Progenitor cell of endocrine pancreas (in vitro differentiated cells): ENCODE results near the gene NFIB. TPM values are rescaled to one million over a fixed set of nuclear protein-coding genes. Genes with fewer than 3 reads are reported as not detected.

Experiments used
- DNase-seq: peaks from one replicate; pipeline ENCODE4 v3.0.0; 2021; ENCODE audit warnings: low spot score; ENCODE audit not compliant: unreplicated experiment
- H3K27ac Mint-ChIP-seq: 2 replicates; pipeline ENCODE4 v1.8.0; 2021; ENCODE audit warnings: mild to moderate bottlenecking, moderate library complexity, mixed read lengths
- H3K27me3 Mint-ChIP-seq: 2 replicates; pipeline ENCODE4 v1.8.0; 2021; ENCODE audit warnings: mixed read lengths
- H3K36me3 Mint-ChIP-seq: 2 replicates; pipeline ENCODE4 v1.8.0; 2022; ENCODE audit warnings: mixed read lengths; ENCODE audit not compliant: insufficient read depth
- H3K4me1 Mint-ChIP-seq: 2 replicates; pipeline ENCODE4 v1.8.0; 2021; ENCODE audit warnings: low read depth, mixed read lengths
- H3K4me3 Mint-ChIP-seq: 2 replicates; pipeline ENCODE4 v1.8.0; 2021; ENCODE audit warnings: low read depth, mild to moderate bottlenecking, moderate library complexity, mixed read lengths
- H3K9me3 Mint-ChIP-seq: 2 replicates; pipeline ENCODE4 v1.8.0; 2021; ENCODE audit warnings: low read depth, mixed read lengths
- CTCF ChIP-seq: fragments of 200-600 bp; sonication (generic); IDR thresholded peaks from one replicate; pipeline ENCODE4 v1.5.0; 2021; ENCODE audit warnings: antibody characterized with exemption, mild to moderate bottlenecking; ENCODE audit not compliant: unreplicated experiment
- total RNA-seq: library from RNA; stranded (reverse); gene quantifications from 2 replicates; pipeline ENCODE4 v1.2.1, GENCODE V29; 2021

NFIB gene
- total RNA-seq, 1 donor from 2014 or later: 15.5 TPM

GRCh38 chr9:14307989-14308852 lies 5.7 kb downstream of the NFIB start:
- Mint-ChIP-seq H3K4me3 (no peak overlapping the region), H3K9me3 (no peaks in the 10 kb centered on the region), H3K36me3 (peaks cover 3% of the 10 kb centered on the region), H3K27me3 (peaks cover 27% of the 10 kb centered on the region), H3K27ac (no peak overlapping the region), H3K4me1 (peaks cover 22% of the 10 kb centered on the region)
- no peak for DNase-seq
- TF ChIP-seq CTCF: no peak

GRCh38 chr9:14306672-14307660 lies 7.0 kb downstream of the NFIB start:
- H3K9me3 Mint-ChIP-seq: no peaks in the 10 kb centered on the region
- H3K27ac Mint-ChIP-seq: no peak overlapping the region
- H3K27me3 Mint-ChIP-seq: peaks cover 18% of the 10 kb centered on the region
- H3K4me3 Mint-ChIP-seq: no peak overlapping the region
- TF ChIP-seq CTCF: no peak
- H3K36me3 Mint-ChIP-seq: peaks cover 3% of the 10 kb centered on the region
- DNase-seq: no peak
- peaks cover 28% of the 10 kb centered on the region for H3K4me1 Mint-ChIP-seq

GRCh38 chr9:14306188-14306587 lies 7.8 kb downstream of the NFIB start:
- Mint-ChIP-seq H3K27ac (no peak overlapping the region), H3K4me3 (no peak overlapping the region), H3K27me3 (peaks cover 14% of the 10 kb centered on the region), H3K36me3 (peaks cover 3% of the 10 kb centered on the region), H3K9me3 (no peaks in the 10 kb centered on the region), H3K4me1 (peaks cover 35% of the 10 kb centered on the region)
- no peak for DNase-seq
- no peak for TF ChIP-seq CTCF

- H3K27ac Mint-ChIP-seq: no peak overlapping the region
- no peak for TF ChIP-seq CTCF
- H3K9me3 Mint-ChIP-seq: no peaks in the 10 kb centered on the region
- peaks cover 14% of the 10 kb centered on the region for H3K27me3 Mint-ChIP-seq
- no peak overlapping the region for H3K4me3 Mint-ChIP-seq
- no peak for DNase-seq
- H3K36me3 Mint-ChIP-seq: peaks cover 3% of the 10 kb centered on the region
- H3K4me1 Mint-ChIP-seq: peaks cover 40% of the 10 kb centered on the region
Observed at GRCh38 chr9:14304259-14304658, 9.7 kb downstream of the NFIB start.

- H3K4me3 Mint-ChIP-seq: no peak overlapping the region
- TF ChIP-seq CTCF: no peak
- peaks cover 35% of the 10 kb centered on the region for H3K4me1 Mint-ChIP-seq
- peaks cover 14% of the 10 kb centered on the region for H3K27me3 Mint-ChIP-seq
- no peaks in the 10 kb centered on the region for H3K9me3 Mint-ChIP-seq
- H3K27ac Mint-ChIP-seq: no peak overlapping the region
- peaks cover 3% of the 10 kb centered on the region for H3K36me3 Mint-ChIP-seq
- no peak for DNase-seq
Observed at GRCh38 chr9:14303521-14303920, 10.4 kb downstream of the NFIB start.
